NT2/D1 (cell line): ENCODE results near the gene MMRN2.
"Not testable (repeated sequence)": the region's sequence is repeated elsewhere in the genome, so short reads cannot be mapped to it uniquely, and the experiment has no call there.

ENCODE experiments used
- SUZ12 ChIP-seq: IDR thresholded peaks from 2 replicates; pipeline ENCODE4 v1.6.1; 2011; ENCODE audit not compliant: insufficient read length, insufficient read depth; ENCODE audit errors: extremely low read depth
- YY1 ChIP-seq: IDR thresholded peaks from 2 replicates; pipeline ENCODE4 v1.6.1; 2011; ENCODE audit not compliant: insufficient read length, insufficient read depth
- ZNF274 ChIP-seq: IDR thresholded peaks from 2 replicates; pipeline ENCODE4 v1.6.1; 2011; ENCODE audit warnings: mild to moderate bottlenecking, low read depth, low read length

- TF ChIP-seq SUZ12, YY1, ZNF274: not testable (repeated sequence)
These were observed 23.6 kb upstream of the MMRN2 start for GRCh38 chr10:86981020-86981419.
